ENCODE results near the gene CLIC1.

CLIC1 gene

DNA sequence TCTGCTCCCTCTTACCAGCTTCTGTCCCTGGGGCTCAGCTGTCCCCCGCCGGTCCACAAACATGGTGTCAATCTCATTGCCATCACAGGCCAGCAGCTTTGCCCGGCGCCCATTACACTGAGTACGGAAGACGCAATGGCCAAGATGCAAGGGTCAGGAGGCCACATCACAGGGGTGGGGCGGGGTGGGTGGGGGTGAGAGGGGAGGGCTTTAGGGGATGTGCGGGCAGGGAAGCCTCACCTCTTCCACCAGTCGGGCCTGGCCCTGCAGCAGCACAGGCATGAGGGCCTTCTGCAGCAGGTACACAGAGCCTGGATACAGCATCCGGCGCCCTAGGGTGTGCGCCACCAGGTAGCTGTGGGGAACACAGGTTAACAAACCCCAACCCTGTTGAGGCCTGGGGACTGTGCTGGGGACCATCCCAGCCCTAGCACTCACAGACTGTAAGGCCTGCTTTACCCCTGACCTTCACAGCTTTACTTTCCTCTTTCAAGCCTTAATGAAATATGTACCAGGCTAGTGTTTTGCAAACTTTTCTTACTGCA, 44.7 kb downstream of the CLIC1 start:
- no peak for TF ChIP-seq CTCF (IDR thresholded peaks at IDR 0.05; ENCODE audit: low read depth, low read length)
- no peak for DNase-seq (ENCODE audit: extremely low read depth, low read depth)

DNA sequence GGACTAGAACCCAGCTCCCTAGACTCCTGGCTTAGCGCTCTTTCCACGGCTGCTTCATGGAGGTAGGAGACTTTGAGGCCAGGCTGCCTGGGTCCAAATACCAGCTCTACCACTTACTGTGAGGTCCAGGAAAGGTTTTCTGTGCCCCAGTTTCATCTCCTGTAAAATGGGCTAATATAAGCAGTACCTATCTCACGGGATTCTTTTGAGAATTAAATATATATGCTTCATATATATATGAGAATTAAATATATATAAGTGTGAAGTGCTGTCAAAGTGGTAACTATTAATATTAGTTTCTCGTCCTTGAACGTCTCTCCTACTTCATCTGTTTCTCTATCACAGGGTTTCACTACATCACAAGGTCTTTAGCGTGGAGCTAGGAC, 45.3 kb downstream of the CLIC1 start:
- DNase-seq (ENCODE audit: extremely low read depth, low read depth), result no peak
- TF ChIP-seq CTCF (IDR thresholded peaks at IDR 0.05; ENCODE audit: low read depth, low read length), result no peak

DNA sequence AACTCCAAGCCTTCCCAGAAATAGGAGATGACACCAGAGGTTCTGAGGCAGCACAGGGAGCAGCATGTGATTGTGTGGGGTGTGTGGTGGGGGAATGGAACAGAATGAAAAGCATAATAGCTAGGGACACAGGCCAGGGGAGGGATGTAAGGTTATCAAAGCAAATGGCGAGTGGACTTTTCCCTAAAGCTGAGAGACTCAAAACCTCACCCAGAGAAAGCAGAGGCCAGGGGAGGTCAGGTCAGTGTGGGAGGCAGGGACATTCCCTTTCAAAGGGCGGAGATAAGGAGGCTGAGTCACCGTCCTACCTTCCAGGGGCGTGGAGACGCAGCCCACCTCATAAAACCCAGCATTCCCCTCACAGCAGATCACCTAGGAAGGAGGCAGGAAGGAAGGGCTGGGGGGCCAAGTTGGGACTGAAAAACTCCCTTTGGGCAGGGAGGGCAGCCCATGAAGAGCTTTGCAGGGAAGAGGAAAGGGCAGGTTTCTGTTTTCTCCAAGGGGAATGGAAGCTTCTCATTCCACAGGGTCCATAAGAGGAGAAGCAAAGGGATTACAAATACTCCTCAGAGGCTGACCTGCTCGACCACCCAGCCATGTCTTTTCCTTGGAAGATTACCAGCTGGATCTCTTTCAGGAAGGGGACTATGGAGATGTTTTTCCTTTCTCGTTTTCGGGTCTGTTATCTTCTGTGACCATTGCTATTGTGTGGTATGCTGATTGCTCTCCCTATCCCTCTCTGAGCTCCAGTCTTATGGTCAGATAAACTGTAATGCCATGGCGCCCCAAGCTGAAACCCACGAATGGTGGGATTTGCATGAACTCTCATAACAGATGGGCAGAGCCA, 45.9 kb downstream of the CLIC1 start:
- TF ChIP-seq CTCF (IDR thresholded peaks at IDR 0.05; ENCODE audit: low read depth, low read length), result no peak
- DNase-seq (ENCODE audit: extremely low read depth, low read depth), result no peak

- TF ChIP-seq CTCF (IDR thresholded peaks at IDR 0.05; ENCODE audit: low read depth, low read length), result peak; percentile 31
- DNase-seq (ENCODE audit: extremely low read depth, low read depth), result no peak
Observed at GRCh38 chr6:31689249-31690110, 46.9 kb downstream of the CLIC1 start.

GRCh38 chr6:31687860-31688693, 48.3 kb downstream of the CLIC1 start:
- no peak for TF ChIP-seq CTCF (IDR thresholded peaks at IDR 0.05; ENCODE audit: low read depth, low read length)
- DNase-seq (ENCODE audit: extremely low read depth, low read depth), result no peak

GRCh38 chr6:31687321-31687720, 49.0 kb downstream of the CLIC1 start:
- no peak for TF ChIP-seq CTCF (IDR thresholded peaks at IDR 0.05; ENCODE audit: low read depth, low read length)
- DNase-seq (ENCODE audit: extremely low read depth, low read depth), result no peak
